H1 (cell line): ENCODE results near the gene LRTM1. TPM values are rescaled to one million over a fixed set of nuclear protein-coding genes. Genes with fewer than 3 reads are reported as not detected.

Experiments used
- CTCF ChIA-PET: fragments of 300-600 bp; sonication (Branson Sonifier 250); formaldehyde crosslinking; loops from one replicate; lab custom pipeline; 2021; ENCODE audit not compliant: partially characterized antibody; lab: Charles Lee
- POLR2A ChIA-PET: fragments of 300-600 bp; sonication (Branson Sonifier 250); formaldehyde crosslinking; loops from one replicate; lab custom pipeline; 2021; ENCODE audit warnings: inconsistent platforms; ENCODE audit not compliant: partially characterized antibody; lab: Charles Lee
- DNase-seq, 2 experiments: peaks; one replicate each; pipeline versions ENCODE4 v3.0.0 to v3.0.0-alpha.2; 2010 to 2022; ENCODE audit warnings: low spot score in 2 of 2, low read depth in 1 of 2, mixed read lengths in 1 of 2
- FAIRE-seq: peaks from 2 replicates; lab custom pipeline; 2011; peaks lifted over from hg19 to GRCh38; lab: Jason Lieb, UNC
- H2AFZ ChIP-seq: 2 replicates; pipeline ENCODE4 v1.8.1; 2012; ENCODE audit warnings: low read length, inconsistent platforms
- H2AK5ac ChIP-seq: 2 replicates; pipeline ENCODE4 v1.6.1; 2013; ENCODE audit warnings: low read depth, low read length
- H2BK120ac ChIP-seq: replicated peaks from 2 replicates; pipeline ENCODE3; 2013; ENCODE audit warnings: low read depth, low read length, inconsistent platforms
- H2BK12ac ChIP-seq: 2 replicates; pipeline ENCODE4 v1.6.1; 2013; ENCODE audit warnings: low read depth, low read length
- H2BK15ac ChIP-seq: 2 replicates; pipeline ENCODE4 v1.6.1; 2013; ENCODE audit warnings: low read length
- H2BK20ac ChIP-seq: 2 replicates; pipeline ENCODE4 v1.6.1; 2013; ENCODE audit warnings: low read length
- H2BK5ac ChIP-seq: 2 replicates; pipeline ENCODE4 v1.6.1; 2013; ENCODE audit warnings: low read depth, low read length
- H3K14ac ChIP-seq: 2 replicates; pipeline ENCODE4 v1.6.1; 2013; ENCODE audit warnings: inconsistent platforms; ENCODE audit not compliant: insufficient read length
- H3K18ac ChIP-seq: 2 replicates; pipeline ENCODE4 v1.6.1; 2013; ENCODE audit warnings: low read length; ENCODE audit errors: extremely low read depth
- H3K23ac ChIP-seq: 2 replicates; pipeline ENCODE4 v1.6.1; 2013; ENCODE audit warnings: inconsistent platforms; ENCODE audit not compliant: insufficient read length
- H3K23me2 ChIP-seq: 2 replicates; pipeline ENCODE4 v1.6.1; 2013; ENCODE audit warnings: low read depth, low read length
- H3K27ac ChIP-seq: 2 replicates; pipeline ENCODE4 v1.6.1; 2011; ENCODE audit warnings: low read depth, low read length, inconsistent platforms
- H3K27me3 ChIP-seq, 4 experiments: replicated peaks in 1 of 4; 1 replicate in 1 of 4; 2 replicates in 3 of 4; pipeline versions ENCODE4 v1.6.1 to v1.8.1; 2011 to 2013; ENCODE audit warnings: low read length in 3 of 4, mild to moderate bottlenecking in 3 of 4, inconsistent platforms in 2 of 4, mixed read lengths in 2 of 4, moderate library complexity in 1 of 4; ENCODE audit not compliant: control insufficient read depth in 3 of 4, insufficient read depth in 3 of 4; ENCODE audit errors: extremely low read depth in 1 of 4
- H3K36me3 ChIP-seq, 4 experiments: 2 replicates each; pipeline versions ENCODE4 v1.6.1 to v1.8.1; 2011 to 2013; ENCODE audit warnings: mild to moderate bottlenecking in 4 of 4, low read length in 3 of 4, moderate library complexity in 2 of 4, control low read depth in 1 of 4, inconsistent platforms in 1 of 4; ENCODE audit not compliant: insufficient read depth in 4 of 4, control insufficient read depth in 2 of 4
- H3K4ac ChIP-seq: replicated peaks from 2 replicates; pipeline ENCODE3; 2013; ENCODE audit warnings: low read length, low read depth, mixed read lengths, inconsistent platforms; ENCODE audit not compliant: insufficient read length
- H3K4me1 ChIP-seq, 4 experiments: replicated peaks in 1 of 4; 1 replicate in 1 of 4; 2 replicates in 3 of 4; pipeline versions ENCODE4 v1.6.1 to v1.8.1; 2011 to 2013; ENCODE audit warnings: low read length in 3 of 4, inconsistent platforms in 2 of 4, mixed read lengths in 1 of 4; ENCODE audit not compliant: insufficient read depth in 4 of 4, control insufficient read depth in 3 of 4
- H3K4me2 ChIP-seq, 2 experiments: 2 replicates each; pipeline versions ENCODE4 v1.6.1 to v1.8.1; 2011 to 2013; ENCODE audit warnings: low read depth in 2 of 2, low read length in 2 of 2, control low read depth in 1 of 2, inconsistent platforms in 1 of 2, mild to moderate bottlenecking in 1 of 2; ENCODE audit not compliant: insufficient read depth in 1 of 2
- H3K4me3 ChIP-seq, 4 experiments: fragments of 200-600, 300-600 bp in 1 of 4; sonication (generic), shearing (Covaris generic), sonication (Bioruptor Twin) in 1 of 4; 2 replicates each; pipeline versions ENCODE4 v1.5.1 to v1.8.1; 2011 to 2016; ENCODE audit warnings: low read length in 4 of 4, low read depth in 3 of 4, control low read depth in 2 of 4, inconsistent platforms in 2 of 4, mild to moderate bottlenecking in 2 of 4, mixed read lengths in 1 of 4, moderate library complexity in 1 of 4; ENCODE audit not compliant: insufficient read depth in 2 of 4; ENCODE audit errors: extremely low read depth in 1 of 4
- H3K56ac ChIP-seq: replicated peaks from 2 replicates; pipeline ENCODE3; 2013; ENCODE audit warnings: low read depth, mild to moderate bottlenecking, mixed read lengths, low read length, inconsistent platforms; ENCODE audit not compliant: insufficient read length
- H3K79me1 ChIP-seq: 2 replicates; pipeline ENCODE4 v1.6.1; 2013; ENCODE audit warnings: low read depth, low read length, control low read depth
- H3K79me2 ChIP-seq, 2 experiments: 2 replicates each; pipeline versions ENCODE4 v1.6.1 to v1.8.1; 2012 to 2013; ENCODE audit warnings: low read length in 2 of 2, mild to moderate bottlenecking in 2 of 2, inconsistent platforms in 1 of 2; ENCODE audit not compliant: insufficient read depth in 2 of 2, control insufficient read depth in 1 of 2
- H3K9ac ChIP-seq, 4 experiments: replicated peaks in 1 of 4; 1 replicate in 1 of 4; 2 replicates in 3 of 4; pipeline versions ENCODE4 v1.6.1 to v1.8.1; 2011 to 2013; ENCODE audit warnings: low read depth in 3 of 4, low read length in 3 of 4, control low read depth in 2 of 4, mild to moderate bottlenecking in 2 of 4, moderate library complexity in 2 of 4, inconsistent platforms in 1 of 4; ENCODE audit errors: extremely low read depth in 1 of 4
- H3K9me3 ChIP-seq, 2 experiments: 2 replicates each; pipeline versions ENCODE4 v1.6.1 to v1.8.1; 2012 to 2013; ENCODE audit warnings: mild to moderate bottlenecking in 2 of 2, moderate library complexity in 2 of 2, control low read depth in 1 of 2, inconsistent platforms in 1 of 2, low read depth in 1 of 2, low read length in 1 of 2, mixed read lengths in 1 of 2; ENCODE audit not compliant: insufficient read depth in 2 of 2
- H4K20me1 ChIP-seq, 2 experiments: replicated peaks in 1 of 2; 2 replicates each; pipeline versions ENCODE3 to v1.8.1; 2011 to 2013; ENCODE audit warnings: inconsistent platforms in 2 of 2, low read length in 2 of 2, mild to moderate bottlenecking in 1 of 2; ENCODE audit not compliant: insufficient read depth in 2 of 2, control insufficient read depth in 1 of 2
- H4K5ac ChIP-seq: 2 replicates; pipeline ENCODE4 v1.6.1; 2013; ENCODE audit warnings: low read length, low read depth, mixed read lengths, inconsistent platforms; ENCODE audit not compliant: insufficient read length
- H4K8ac ChIP-seq: 2 replicates; pipeline ENCODE4 v1.8.0; 2013; ENCODE audit warnings: mild to moderate bottlenecking, moderate library complexity, low read length, inconsistent platforms; ENCODE audit not compliant: insufficient read depth; ENCODE audit errors: extremely low read depth
- H4K91ac ChIP-seq: replicated peaks from 2 replicates; pipeline ENCODE3; 2013; ENCODE audit warnings: low read length, mixed read lengths, inconsistent platforms; ENCODE audit not compliant: insufficient read length
- BACH1 ChIP-seq: IDR thresholded peaks from 2 replicates; pipeline ENCODE4 v1.6.1; 2012; ENCODE audit warnings: low read length, improper control_type of control experiment
- CEBPB ChIP-seq: IDR thresholded peaks from 2 replicates; pipeline ENCODE4 v1.6.1; 2012; ENCODE audit warnings: low read depth, low read length
- CHD1 ChIP-seq: IDR thresholded peaks from 2 replicates; pipeline ENCODE4 v1.6.1; 2012; ENCODE audit warnings: low read depth, low read length, improper control_type of control experiment
- EGR1 ChIP-seq: IDR thresholded peaks from 2 replicates; pipeline ENCODE4 v1.6.1; 2011; ENCODE audit warnings: low read depth, low read length, borderline replicate concordance
- JUN ChIP-seq: IDR thresholded peaks from 2 replicates; pipeline ENCODE4 v1.6.1; 2011; ENCODE audit warnings: low read depth, mild to moderate bottlenecking, improper control_type of control experiment, low read length
- SIRT6 ChIP-seq: IDR thresholded peaks from one replicate; pipeline ENCODE4 v1.7.1; 2012; ENCODE audit warnings: low read length, inconsistent platforms
- SP1 ChIP-seq: IDR thresholded peaks from 2 replicates; pipeline ENCODE4 v1.6.1; 2011; ENCODE audit warnings: low read depth, low read length
- SUZ12 ChIP-seq: fragments of 200-600 bp; sonication (generic); IDR thresholded peaks from 2 replicates; pipeline ENCODE4 v1.6.1; 2012; ENCODE audit warnings: mild to moderate bottlenecking, inconsistent platforms, low read length, moderate library complexity, mixed read lengths
- WGBS, 2 experiments: shearing (Covaris generic) in 1 of 2; methylation state at CpG; one replicate each; pipeline versions ENCODE4 v1.1.6 to v1.1.7; 2013 to 2015; ENCODE audit warnings: low lambda C conversion rate in 2 of 2, mixed read lengths in 2 of 2, inconsistent platforms in 1 of 2, low coverage in 1 of 2, missing lambda C conversion rate in 1 of 2; ENCODE audit not compliant: insufficient replicate concordance in 2 of 2, insufficient coverage in 1 of 2, insufficient read length in 1 of 2; ENCODE audit errors: extremely low coverage in 1 of 2, missing lambda C conversion rate in 1 of 2; 5-methylcytosine and 5-hydroxymethylcytosine counted together
- polyA plus RNA-seq, 7 experiments: library from polyadenylated mRNA; depleted of rRNA in 3 of 7; stranded (reverse) in 5 of 7; unstranded in 2 of 7; fragments of >200 nt in 5 of 7; fragments of 200-250 nt in 2 of 7; gene quantifications; 1 replicate in 5 of 7; 2 replicates in 1 of 7; 4 replicates in 1 of 7; pipeline versions ENCODE4 v1.2.1 to v1.2.3, GENCODE V29; 2011 to 2013; ENCODE audit warnings: missing spikeins in 2 of 7, mixed read lengths in 2 of 7
- total RNA-seq: library from RNA; stranded (reverse); fragmentation: NEBNext Ultra II Directional; extraction: Animal tissue kit (Norgen Biotek cat#: 25700); gene quantifications from 2 replicates; pipeline ENCODE4 v1.2.1, GENCODE V29; 2021

Gene LRTM1
- total and polyA plus RNA-seq, 2 of the 8 experiments (the other 6 are each of a cell fraction or from before 2014, with no cell fraction given): not detected

GRCh38 chr3:54905920-54906319, 21.9 kb downstream of the LRTM1 start:
- H3K9ac ChIP-seq: no peak overlapping the region
- DNase-seq (no peak), FAIRE-seq (no peak)
- H3K27ac ChIP-seq: no peak overlapping the region
- no peak overlapping the region for H2BK5ac ChIP-seq
- H2BK12ac ChIP-seq: no peak overlapping the region
- H3K79me1 ChIP-seq: no peaks in the 10 kb centered on the region
- H3K36me3 ChIP-seq: no peaks in the 10 kb centered on the region
- no peak overlapping the region for H3K4me3 ChIP-seq
- CTCF ChIA-PET: interaction anchor here (0.6 to 1.3 kb wide), 3 partner anchors 17 to 472 kb away, joined by 3 to 4 read pairs (median 4); no protein-coding TSS in a partner anchor
- no peaks in the 10 kb centered on the region for H3K9me3 ChIP-seq
- H2BK15ac ChIP-seq: no peak overlapping the region
- no peak overlapping the region for H3K18ac ChIP-seq
- 89% methylated on average over 3 of the region's 3 CpGs; no CpG with 5 or more reads in 1 of the 2 experiments for WGBS, 2 experiments
- H3K4ac ChIP-seq: no peak overlapping the region
- no peak overlapping the region for H3K14ac ChIP-seq
- H2AFZ ChIP-seq: no peak overlapping the region
- H3K4me1 ChIP-seq: no peaks in the 10 kb centered on the region
- H4K91ac ChIP-seq: no peak overlapping the region
- no peaks in the 10 kb centered on the region for H3K79me2 ChIP-seq
- H3K56ac ChIP-seq: no peak overlapping the region
- H3K4me2 ChIP-seq: no peak overlapping the region
- no peak overlapping the region for H4K8ac ChIP-seq
- H3K23me2 ChIP-seq: no peaks in the 10 kb centered on the region
- H4K5ac ChIP-seq: no peak overlapping the region
- H2AK5ac ChIP-seq: no peak overlapping the region
- no peak overlapping the region for H2BK20ac ChIP-seq
- no peak overlapping the region for H3K23ac ChIP-seq
- no peaks in the 10 kb centered on the region for H3K27me3 ChIP-seq
- POLR2A ChIA-PET: no interaction called here
- H2BK120ac ChIP-seq: no peak overlapping the region
- no peaks in the 10 kb centered on the region for H4K20me1 ChIP-seq
- TF ChIP-seq JUN (no peak), CEBPB (no peak), CHD1 (no peak), SP1 (no peak), SUZ12 (no peak), EGR1 (no peak), BACH1 (no peak), SIRT6 (no peak)
